CD4-positive, alpha-beta T cell treated with Interleukin-15 for 4 hours (primary cell): ENCODE results near the gene RASA3.
"Not testable (repeated sequence)": the region's sequence is repeated elsewhere in the genome, so short reads cannot be mapped to it uniquely, and the experiment has no call there.

Experiments
- DNase-seq: peaks from one replicate; pipeline ENCODE4 v3.0.0-alpha.2; 2020; ENCODE audit warnings: low spot score

Gene RASA3

GRCh38 chr13:114081761-114082681, 50.4 kb downstream of the RASA3 start:
- DNase-seq: no peak

DNA sequence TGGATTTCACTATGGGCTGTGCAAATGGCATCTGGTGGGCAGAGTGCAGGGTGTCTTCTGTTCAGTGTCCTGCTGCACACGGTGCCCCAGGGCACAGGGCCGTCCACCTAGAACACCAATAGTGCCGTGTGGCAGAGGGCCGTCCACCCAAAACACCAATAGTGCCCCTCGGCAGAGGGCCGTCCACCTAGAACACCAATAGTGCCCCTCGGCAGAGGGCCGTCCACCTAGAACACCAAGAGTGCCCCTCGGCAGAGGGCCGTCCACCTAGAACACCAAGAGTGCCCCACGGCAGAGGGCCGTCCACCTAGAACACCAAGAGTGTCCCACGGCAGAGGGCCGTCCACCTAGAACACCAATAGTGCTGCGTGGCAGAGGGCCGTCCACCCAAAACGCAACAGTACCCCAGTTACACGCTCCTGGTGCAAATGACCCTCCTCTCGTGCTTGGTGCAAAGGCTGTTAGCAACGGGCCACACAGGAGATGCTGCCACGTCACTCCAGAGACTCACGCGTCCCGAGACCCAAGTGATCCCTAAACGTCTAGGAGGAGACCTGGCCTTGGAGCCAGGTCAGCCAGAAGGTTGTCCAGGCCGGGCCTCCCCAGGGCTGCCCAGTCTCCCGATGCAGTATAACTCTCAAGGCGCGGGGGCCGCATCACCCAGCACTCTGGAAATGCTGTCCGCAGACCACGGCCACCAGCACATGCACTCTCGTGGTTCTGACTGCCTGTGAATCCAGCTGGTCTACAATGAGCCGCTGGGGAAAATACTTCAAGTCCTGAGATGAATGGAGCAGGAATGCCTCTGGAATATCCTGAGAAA, 51.5 kb downstream of the RASA3 start:
- no peak for DNase-seq

DNA sequence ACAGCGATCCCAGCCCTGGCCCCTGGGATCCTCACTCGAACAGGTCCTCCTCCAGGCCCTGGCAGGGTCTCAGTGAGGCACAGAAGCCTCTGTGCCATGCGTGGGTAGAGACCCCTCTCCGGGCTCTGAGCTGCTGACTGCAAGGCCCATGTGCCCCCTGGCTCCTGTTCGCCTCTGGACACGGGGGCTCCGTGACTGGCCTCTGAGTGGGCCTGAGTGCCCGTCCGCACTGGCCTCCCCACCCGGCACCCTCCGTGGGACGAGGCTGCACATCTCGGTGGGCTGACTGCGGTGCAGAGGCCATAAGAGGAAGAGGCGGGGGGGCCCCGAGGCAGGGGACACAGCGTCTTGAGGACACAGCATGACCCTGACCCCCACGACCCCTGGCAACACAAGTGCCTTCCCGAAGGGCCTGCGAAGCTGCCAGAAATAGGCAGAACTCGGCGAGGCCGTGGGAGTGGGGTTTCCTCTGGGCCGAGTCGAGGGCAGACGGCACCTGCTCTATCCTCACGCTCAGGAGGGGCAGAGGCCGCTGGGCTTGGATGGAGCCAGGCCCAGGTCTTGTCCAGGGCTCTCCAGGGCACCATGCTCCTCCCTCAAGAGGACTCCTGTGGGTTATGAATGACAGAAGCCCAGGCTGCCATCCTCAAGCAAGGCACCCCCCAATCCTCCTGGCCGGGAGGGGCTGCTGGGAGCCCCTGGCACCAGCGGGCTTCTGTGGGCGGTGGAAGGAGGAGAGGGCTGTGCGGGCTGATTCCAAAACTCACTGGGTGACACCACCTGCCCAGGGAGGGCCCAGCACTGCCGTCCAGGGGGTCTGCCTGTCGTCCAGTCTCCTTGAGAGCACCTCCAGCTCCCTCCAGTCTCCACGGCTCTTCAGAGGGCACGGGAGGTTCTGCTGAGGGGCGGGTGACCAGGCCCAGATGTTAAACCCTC, 52.6 kb downstream of the RASA3 start:
- no peak for DNase-seq

DNA sequence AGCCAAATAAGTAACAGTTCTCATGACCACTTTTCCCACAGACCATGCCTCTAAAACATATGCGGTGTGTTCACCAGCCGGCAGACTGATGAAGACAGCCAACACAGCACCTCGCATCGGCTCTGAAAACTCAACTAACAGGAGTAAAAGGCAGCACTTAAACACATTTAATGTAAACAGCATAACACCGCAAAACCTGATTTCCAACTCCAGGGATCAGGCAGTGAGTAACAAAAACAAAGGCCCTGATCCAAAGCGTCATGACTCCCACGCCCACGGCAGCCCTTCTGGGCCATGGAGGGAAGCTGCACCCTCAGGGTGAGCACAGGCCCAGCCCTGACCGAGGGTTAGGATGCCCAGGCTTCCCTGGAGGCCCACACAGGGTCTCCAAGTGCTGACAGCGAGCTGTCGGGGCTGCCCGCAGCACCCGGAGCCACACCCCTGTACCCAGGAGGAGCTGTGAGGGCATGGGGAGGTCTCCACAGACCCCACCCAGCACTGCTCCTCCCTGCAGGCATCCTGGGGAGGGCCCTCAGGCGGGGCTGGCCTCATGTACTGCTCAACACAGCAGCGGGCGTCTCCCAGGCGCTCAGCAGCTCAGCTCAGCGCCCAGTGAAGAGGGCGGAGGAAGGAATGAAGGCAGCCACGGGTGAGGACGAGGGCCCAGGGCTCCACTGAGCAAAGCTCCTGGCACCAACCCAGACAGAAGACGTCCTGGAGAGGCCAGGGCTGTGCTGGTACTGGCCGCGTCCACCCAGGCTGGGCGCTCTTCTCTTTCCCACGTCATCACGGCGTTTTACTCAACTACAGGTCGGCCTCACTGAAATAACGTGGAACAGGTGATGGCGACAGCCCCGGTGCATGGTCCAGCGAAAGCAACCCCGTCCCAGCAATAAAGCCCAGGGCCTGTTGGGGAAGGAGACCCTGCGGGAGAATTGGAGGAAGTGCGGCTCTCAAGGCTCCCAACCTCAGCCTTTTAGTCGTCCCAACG, 53.7 kb downstream of the RASA3 start:
- no peak for DNase-seq

- DNase-seq: no peak
These were observed 54.5 kb downstream of the RASA3 start for GRCh38 chr13:114077933-114078325.

DNA sequence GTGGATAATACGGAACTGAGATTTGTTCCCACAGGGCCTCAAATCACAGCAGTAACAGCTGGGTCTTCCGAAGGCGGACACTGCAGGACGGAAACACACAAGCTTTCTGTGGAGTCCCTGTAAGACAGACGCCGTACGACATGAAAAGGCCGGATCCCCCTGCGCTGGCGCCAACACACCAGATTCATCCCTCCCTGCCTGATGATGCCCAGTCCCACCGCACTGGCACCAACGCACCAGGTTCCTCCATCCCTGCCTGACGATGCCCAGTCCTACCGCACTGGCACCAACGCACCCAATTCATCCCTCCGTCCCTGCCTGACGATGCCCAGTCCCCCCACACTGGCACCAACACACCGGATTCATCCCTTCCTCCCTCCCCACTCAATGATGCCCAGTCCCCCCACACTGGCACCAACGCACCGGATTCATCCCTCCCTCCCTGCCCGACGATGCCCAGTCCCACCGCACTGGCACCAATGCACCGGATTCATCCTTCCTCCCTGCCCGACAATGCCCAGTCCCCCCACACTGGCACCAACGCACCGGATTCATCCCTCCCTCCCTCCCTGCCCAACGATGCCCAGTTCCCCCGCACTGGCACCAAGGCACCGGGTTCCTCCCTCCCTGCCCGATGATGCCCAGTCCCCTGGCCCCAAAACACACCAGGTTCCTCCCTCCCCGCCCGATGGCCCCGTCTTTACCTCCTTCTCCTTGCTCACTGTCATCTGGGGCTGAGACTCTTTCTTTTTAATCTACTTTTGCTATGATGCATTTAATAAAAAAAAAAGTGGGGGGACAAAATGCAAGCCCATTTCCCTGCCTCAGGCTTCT, 55.1 kb downstream of the RASA3 start:
- DNase-seq: no peak

- no peak for DNase-seq
These were observed 55.9 kb downstream of the RASA3 start for GRCh38 chr13:114076329-114077090.

- not testable (repeated sequence) for DNase-seq
These were observed 56.6 kb downstream of the RASA3 start for GRCh38 chr13:114075811-114076210.

GRCh38 chr13:114074671-114075315, 57.6 kb downstream of the RASA3 start:
- no peak for DNase-seq

DNA sequence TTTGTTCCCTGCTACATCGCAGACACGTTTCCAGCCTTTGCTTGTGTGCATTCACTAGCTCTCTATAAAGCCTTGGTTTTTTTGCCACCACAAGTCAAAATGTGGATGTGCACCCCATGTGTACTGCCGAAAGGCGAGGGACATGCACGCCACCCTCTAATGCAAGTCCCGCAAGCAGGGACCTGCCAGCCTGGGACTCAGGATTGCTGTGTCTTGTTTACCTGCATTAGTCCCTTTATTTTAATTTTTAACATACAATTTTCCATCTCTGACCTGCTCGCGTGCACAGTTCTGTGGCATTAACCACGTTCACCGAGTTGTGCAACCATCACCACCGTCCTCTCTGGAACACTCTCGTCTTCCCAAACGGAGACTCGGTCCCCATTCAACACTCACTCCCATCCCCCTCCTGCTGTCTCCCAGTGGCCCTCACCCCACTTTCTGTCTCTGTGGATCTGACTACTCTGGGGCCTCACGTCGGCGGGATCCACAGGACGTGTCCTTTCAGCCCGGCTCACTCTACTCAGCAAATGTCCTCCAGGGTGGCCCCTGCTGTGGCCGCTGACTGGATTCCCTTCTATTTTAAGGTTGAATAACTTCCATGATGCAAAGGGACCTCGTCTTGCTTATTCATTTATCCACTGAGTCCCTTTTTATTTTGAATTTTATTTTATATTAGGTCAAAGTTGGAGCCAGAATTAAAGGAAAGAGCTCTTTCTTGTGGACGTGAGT, 58.4 kb downstream of the RASA3 start:
- DNase-seq: no peak

DNA sequence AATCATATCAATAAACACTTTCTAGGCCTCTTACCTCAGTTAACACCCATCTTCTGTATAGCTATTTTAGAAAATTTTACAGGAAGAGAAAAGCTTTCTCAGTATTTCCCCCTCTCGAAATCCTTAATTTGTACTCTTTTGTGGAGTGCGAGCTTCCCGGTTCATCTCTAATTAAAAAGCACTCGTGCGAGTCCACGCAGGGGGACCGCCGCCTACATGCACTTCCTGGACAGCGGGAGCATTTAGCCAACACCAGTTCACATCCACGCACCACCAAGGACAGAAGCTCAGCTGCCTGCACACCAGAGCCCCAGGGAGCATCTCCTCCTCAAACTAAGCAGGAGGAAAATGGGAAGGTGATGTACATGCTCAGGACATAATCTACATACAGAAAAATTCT, 60.0 kb downstream of the RASA3 start:
- no peak for DNase-seq

DNA sequence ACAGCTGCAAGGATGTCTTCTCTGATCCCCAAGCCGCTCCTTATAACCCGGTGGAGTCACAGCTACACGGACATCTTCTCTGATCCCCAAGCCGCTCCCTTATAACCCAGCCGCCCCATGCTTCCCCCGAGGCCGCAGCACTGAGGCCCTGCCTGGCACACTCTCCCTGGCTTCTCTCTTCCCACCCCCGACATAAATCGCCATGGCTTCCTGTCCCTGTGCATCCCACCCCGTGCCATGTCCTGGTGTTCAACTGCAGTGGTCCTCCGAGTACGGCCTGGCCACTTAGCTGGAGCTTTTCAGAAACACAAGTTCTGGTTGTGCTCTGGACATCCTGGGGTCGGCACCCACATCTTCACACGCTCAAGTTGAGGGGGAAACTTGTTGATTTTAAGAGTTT, 60.4 kb downstream of the RASA3 start:
- DNase-seq: no peak

DNA sequence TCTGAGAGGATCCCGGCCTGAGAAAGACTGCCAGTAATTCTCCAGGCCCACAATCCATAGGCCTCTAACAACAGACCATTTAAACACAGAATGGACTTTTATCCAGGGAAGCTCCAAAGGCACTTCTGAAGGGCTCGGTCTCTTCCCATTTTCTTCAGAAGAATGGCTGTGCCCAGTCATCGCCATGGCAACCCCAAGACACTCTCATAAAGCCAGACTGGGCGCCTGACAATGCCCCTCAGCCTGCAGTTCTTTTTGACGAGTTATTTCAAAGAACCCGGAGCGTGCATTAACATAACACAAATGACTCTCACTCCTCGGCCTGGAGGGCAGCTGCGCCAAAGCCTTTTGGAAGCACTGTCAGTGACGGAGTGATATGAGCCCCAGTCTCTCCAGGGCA, 61.0 kb downstream of the RASA3 start:
- DNase-seq: no peak

GRCh38 chr13:114070098-114070799, 62.2 kb downstream of the RASA3 start:
- DNase-seq: no peak

GRCh38 chr13:114069376-114070097, 62.9 kb downstream of the RASA3 start:
- no peak for DNase-seq

- DNase-seq: no peak
These were observed 63.6 kb downstream of the RASA3 start for GRCh38 chr13:114068656-114069318.
